ENCODE results near the gene COL23A1.

- TF ChIP-seq CTCF (conservative IDR thresholded peaks at IDR 0.05; ENCODE audit: low read depth in 2 of 2): no peak
- TF ChIP-seq JUNB (IDR thresholded peaks at IDR 0.05; ENCODE audit: unreplicated experiment): no peak
Measured at GRCh38 chr5:178213748-178214151, 376.4 kb downstream of the COL23A1 start.

Data from GM23338 (cell line).